Natural killer cell treated with Interleukin-12 subunit alpha and Interleukin-12 subunit beta and Interleukin-15 and Interleukin-18, amount 100 ng/mL, for 72 hours (primary cell): ENCODE data around the gene ESPL1. TPM values are rescaled to one million over a fixed set of nuclear protein-coding genes. Genes with fewer than 3 reads are reported as not detected.

Source experiments
- ATAC-seq, 2 donors: fragments of 150-1000 bp; cut with Tn5 transposase in 1 of 2; sonication (Bioruptor Pico), chemical (Tn5 transposase) in 1 of 2; 2 replicates each; pipeline ENCODE4 v1.10.0; 2021
- DNase-seq: peaks from one replicate; pipeline ENCODE4 v3.0.0; 2022; ENCODE audit warnings: low spot score
- H3K27ac Mint-ChIP-seq, 2 donors: 1 replicate in 1 of 2; 2 replicates in 1 of 2; pipeline ENCODE4 v1.8.0; 2022; ENCODE audit warnings: mixed read lengths in 2 of 2, mild to moderate bottlenecking in 1 of 2, moderate library complexity in 1 of 2
- H3K27me3 Mint-ChIP-seq, 2 donors: 1 replicate in 1 of 2; 2 replicates in 1 of 2; pipeline ENCODE4 v1.8.0; 2022; ENCODE audit warnings: mixed read lengths in 2 of 2
- H3K36me3 Mint-ChIP-seq: one replicate; pipeline ENCODE4 v1.8.0; 2022; ENCODE audit warnings: mixed read lengths
- H3K4me1 Mint-ChIP-seq, 2 donors: 1 replicate in 1 of 2; 2 replicates in 1 of 2; pipeline ENCODE4 v1.8.0; 2022; ENCODE audit warnings: low read depth in 2 of 2, mixed read lengths in 2 of 2, mild to moderate bottlenecking in 1 of 2
- H3K4me3 Mint-ChIP-seq: one replicate; pipeline ENCODE4 v1.8.0; 2022; ENCODE audit warnings: mixed read lengths
- H3K9me3 Mint-ChIP-seq: 2 replicates; pipeline ENCODE4 v1.8.0; 2022; ENCODE audit warnings: mixed read lengths
- total RNA-seq, 2 donors: library from RNA; stranded (reverse); gene quantifications; one replicate each; pipeline ENCODE4 v1.2.3, GENCODE V29; 2022

ESPL1 gene
- total RNA-seq, 2 donors from 2014 or later = 35.2 to 127 TPM

DNA sequence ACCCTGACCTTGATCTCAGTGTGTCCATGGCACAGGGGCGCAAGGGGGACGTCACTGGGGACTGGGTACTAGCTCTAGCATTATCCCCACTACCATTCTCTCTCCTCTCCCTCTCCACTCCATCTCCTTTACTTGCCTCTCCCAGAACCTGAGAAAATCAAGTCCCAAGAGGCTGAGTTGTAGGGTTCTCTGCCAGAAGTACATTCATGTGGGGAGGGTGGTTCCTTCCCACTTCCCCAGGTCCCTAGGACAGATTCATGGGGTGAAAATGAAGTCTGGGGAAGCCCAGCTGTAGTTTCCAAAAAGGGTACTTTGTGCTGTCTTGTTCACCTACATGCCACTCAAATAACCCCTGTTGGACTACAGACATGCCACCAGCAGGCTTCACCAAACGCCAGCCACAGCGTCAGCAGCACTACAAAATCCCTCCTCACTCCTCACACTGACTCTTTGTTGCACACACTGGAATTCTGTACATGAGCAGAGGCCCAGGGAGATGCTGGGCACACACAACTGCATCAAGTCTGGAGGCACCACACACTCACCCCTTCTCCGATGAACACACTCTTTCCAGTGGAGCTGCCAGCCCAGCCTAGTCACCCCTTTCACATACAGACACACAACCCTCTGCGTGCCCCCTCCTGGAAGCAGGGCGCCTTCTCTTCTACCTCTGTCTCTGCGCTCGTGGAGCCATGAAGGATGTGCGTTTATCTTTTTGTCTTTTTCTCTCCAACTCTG, 43.0 kb upstream of the ESPL1 start:
- no peak for ATAC-seq
- H3K9me3 Mint-ChIP-seq = no peaks in the 10 kb centered on the region
- DNase-seq = no peak
- H3K27me3 Mint-ChIP-seq = no peaks in the 10 kb centered on the region
- H3K36me3 Mint-ChIP-seq = no peaks in the 10 kb centered on the region
- peaks cover 44 to 50% of the 10 kb centered on the region in 2 donors for H3K4me1 Mint-ChIP-seq
- no peak overlapping the region for H3K4me3 Mint-ChIP-seq
- peak overlapping the region in 1 of 2 donors; percentile 22 for H3K27ac Mint-ChIP-seq

DNA sequence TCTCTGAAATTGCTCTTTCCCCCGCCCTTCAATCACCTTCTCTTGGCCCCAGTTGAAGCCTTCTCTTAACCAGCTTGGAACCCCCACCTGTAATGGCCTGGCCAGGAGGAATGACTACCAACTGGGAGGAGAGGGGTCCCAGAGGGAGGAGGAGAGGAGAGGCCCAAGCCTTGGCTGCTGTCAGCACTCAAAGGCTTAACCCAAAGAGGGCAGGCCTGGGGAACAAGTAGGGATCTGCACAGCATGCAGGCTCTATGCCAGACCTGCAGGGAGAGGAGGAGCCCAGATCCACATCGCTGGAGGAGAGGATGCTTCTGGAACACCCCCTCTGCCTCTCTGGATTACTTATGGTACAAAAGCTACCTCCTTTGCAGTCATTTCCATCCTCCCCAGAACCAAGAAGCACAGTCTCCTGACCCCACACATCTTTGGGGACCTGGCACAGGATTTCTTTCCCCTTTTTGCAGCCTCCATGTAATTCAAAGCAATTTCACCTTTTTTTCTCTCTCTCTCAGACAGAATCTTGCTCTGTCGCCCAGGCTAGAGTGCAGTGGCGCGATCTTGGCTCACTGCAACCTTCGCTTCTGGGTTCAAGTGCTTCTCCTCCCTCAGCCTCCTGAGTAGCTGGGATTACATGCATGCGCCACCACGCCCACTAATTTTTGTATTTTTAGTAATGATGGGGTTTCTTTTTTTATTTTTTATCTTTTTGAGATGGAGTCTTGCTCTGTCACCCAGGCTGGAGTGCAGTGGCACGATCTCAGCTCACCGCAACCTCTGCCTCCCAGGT, 42.3 kb upstream of the ESPL1 start:
- no peak for DNase-seq
- Mint-ChIP-seq H3K27ac (peak overlapping the region in 1 of 2 donors; percentile 22), H3K36me3 (no peaks in the 10 kb centered on the region), H3K27me3 (no peaks in the 10 kb centered on the region), H3K9me3 (no peaks in the 10 kb centered on the region), H3K4me1 (peaks cover 42 to 50% of the 10 kb centered on the region in 2 donors), H3K4me3 (no peak overlapping the region)
- ATAC-seq = no peak

DNA sequence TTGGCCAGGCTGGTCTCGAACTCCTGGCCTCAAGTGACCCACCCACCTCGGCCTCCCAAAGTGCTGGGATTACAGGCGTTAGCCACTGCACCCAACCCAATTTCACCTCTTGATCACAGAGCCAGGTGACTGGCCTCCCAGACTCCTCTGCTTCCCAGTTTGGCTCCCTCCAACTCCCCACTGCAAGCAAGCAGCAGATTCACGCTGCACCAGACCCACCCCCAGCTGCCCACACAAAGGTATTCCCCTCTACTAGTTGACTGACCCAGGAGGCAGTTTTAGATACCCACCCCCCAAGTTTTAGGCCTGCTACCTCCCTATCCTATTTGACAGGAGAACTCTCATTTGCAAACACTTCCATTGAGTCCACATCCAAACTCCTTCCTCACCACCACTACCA, 41.3 kb upstream of the ESPL1 start:
- Mint-ChIP-seq H3K27me3 (no peaks in the 10 kb centered on the region), H3K4me3 (no peak overlapping the region), H3K4me1 (peaks cover 37 to 44% of the 10 kb centered on the region in 2 donors), H3K36me3 (no peaks in the 10 kb centered on the region), H3K9me3 (no peaks in the 10 kb centered on the region), H3K27ac (peak overlapping the region in 1 of 2 donors; percentile 45)
- no peak for DNase-seq
- ATAC-seq = no peak

DNA sequence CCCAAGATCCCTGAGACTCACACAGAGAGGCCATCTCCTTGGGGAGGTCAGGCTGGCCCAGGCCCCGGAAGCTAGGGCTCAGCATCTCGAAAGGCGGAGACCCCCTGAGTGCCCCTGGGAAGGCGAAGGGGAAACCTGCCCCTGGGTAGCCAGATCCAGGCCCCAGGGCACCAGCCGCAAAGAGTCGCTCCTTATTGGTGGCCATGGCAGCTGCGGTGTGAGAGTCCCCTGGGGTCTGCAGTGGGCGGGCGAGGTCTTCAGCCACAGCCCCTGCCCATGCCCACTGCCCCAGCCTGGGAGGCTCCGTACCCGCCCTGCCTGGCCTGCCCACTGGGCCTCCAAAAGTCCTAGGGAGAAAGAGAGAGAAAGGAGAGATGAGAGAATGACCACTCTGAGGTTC, 40.8 kb upstream of the ESPL1 start:
- Mint-ChIP-seq H3K9me3 (no peaks in the 10 kb centered on the region), H3K27me3 (no peaks in the 10 kb centered on the region), H3K4me1 (peaks cover 33 to 39% of the 10 kb centered on the region in 2 donors), H3K27ac (no peak overlapping the region), H3K36me3 (no peaks in the 10 kb centered on the region), H3K4me3 (no peak overlapping the region)
- DNase-seq = no peak
- no peak for ATAC-seq

DNA sequence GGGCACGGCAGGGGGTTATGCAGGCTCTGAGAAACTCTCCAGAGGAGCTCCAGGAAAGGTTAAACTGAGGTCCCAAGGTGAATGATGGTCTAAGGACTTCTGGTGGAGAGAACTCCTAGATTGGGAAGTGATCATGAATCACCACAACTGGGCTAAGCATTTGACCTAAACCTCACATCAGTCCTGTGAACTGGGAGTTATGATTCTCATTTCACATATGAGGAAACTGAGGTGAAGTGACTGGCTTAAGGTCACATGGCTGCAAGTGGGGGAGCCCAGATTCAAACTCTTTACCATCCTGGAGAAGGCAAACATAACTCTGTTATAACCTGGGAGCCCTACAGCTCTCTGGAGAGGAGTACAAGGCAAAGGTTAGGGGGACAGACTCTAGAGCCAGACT, 40.3 kb upstream of the ESPL1 start:
- peaks cover 34 to 41% of the 10 kb centered on the region in 2 donors for H3K4me1 Mint-ChIP-seq
- no peaks in the 10 kb centered on the region for H3K9me3 Mint-ChIP-seq
- no peak overlapping the region for H3K27ac Mint-ChIP-seq
- H3K36me3 Mint-ChIP-seq = no peaks in the 10 kb centered on the region
- DNase-seq (peak; percentile 35), ATAC-seq (no peak)
- H3K27me3 Mint-ChIP-seq = no peaks in the 10 kb centered on the region
- no peak overlapping the region for H3K4me3 Mint-ChIP-seq

DNA sequence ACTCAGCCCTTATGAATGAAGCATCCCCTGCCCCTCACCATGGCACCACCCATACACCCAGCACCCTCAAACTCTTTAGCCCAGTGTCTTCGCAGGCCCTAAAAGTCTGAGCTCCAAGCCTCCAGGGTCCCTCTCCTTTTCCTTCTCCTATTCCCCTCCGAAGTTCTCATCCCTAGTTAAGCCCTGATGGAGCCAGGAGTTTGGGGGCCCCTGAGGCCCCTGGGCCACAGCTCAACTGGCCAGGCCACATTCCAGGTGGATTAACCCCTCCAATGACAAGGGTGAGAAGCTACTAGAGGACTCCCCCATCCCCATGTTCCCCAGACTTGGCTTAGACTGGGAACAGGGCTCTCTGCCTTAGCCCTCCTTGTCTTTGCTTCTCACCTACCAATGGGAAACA, 38.6 kb upstream of the ESPL1 start:
- Mint-ChIP-seq H3K9me3 (no peaks in the 10 kb centered on the region), H3K36me3 (no peaks in the 10 kb centered on the region), H3K4me1 (peaks cover 30 to 33% of the 10 kb centered on the region in 2 donors), H3K27me3 (no peaks in the 10 kb centered on the region), H3K27ac (peak overlapping the region; percentile 24 to 55), H3K4me3 (no peak overlapping the region)
- no peak for ATAC-seq
- DNase-seq = peak; percentile 28

DNA sequence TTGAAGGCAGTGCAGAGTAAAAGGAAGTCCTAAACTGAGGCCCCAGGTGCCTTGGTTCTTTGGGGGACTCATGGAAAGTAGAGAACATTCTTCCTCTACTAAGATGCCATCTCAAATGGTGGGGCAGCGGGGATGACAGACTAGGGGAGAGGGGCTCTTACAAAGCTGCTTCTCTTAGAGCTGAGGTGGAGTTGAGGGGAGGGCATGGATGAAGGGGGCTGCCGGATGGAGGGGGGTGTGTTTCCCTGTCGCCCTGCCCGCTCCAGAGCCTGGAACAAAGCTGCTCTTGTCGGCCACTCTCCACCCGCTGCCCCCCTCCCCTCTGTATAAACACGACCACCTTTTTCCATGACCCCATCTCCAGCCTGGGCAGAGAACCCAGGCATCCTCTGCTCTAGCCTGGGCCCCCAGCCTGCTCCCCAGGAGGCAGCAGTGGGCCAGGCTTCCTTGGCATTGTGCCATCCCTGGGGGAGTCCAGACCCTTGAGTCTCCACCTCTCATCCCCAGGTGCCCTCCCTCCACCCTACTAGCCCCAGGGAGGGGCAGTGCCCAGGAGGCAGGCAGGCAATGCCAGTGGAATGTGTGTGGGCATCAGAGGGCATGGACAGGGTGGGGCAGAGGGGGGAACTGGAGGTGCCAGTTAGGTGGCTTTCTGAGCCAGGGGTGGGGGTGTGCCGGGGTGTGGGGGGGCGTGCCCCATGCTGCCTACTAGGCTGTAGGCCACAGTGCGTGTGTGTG, 37.8 kb upstream of the ESPL1 start:
- H3K4me1 Mint-ChIP-seq = peaks cover 24 to 26% of the 10 kb centered on the region in 2 donors
- H3K27ac Mint-ChIP-seq = peak overlapping the region in 1 of 2 donors; percentile 55
- DNase-seq = peak; percentile 12
- H3K9me3 Mint-ChIP-seq = no peaks in the 10 kb centered on the region
- ATAC-seq = no peak
- H3K36me3 Mint-ChIP-seq = no peaks in the 10 kb centered on the region
- no peaks in the 10 kb centered on the region for H3K27me3 Mint-ChIP-seq
- H3K4me3 Mint-ChIP-seq = peak overlapping the region; percentile 28

DNA sequence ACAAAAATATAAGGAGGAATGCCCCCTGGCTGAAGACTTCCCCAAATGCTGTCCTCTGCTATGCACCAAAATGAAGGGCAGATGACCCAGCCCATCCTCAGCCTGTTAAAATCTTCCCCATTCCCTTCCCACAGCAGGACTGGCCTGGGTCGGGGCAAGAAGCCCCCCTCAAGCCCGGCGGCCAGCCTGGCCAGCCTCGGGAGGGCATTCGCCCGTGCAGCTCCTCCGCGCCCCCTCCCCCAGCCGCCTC, 36.5 kb upstream of the ESPL1 start:
- Mint-ChIP-seq H3K4me3 (peak overlapping the region; percentile 17), H3K9me3 (no peaks in the 10 kb centered on the region), H3K36me3 (no peaks in the 10 kb centered on the region), H3K27ac (no peak overlapping the region), H3K27me3 (no peaks in the 10 kb centered on the region), H3K4me1 (peaks cover 34 to 35% of the 10 kb centered on the region in 2 donors)
- DNase-seq (no peak), ATAC-seq (no peak)

DNA sequence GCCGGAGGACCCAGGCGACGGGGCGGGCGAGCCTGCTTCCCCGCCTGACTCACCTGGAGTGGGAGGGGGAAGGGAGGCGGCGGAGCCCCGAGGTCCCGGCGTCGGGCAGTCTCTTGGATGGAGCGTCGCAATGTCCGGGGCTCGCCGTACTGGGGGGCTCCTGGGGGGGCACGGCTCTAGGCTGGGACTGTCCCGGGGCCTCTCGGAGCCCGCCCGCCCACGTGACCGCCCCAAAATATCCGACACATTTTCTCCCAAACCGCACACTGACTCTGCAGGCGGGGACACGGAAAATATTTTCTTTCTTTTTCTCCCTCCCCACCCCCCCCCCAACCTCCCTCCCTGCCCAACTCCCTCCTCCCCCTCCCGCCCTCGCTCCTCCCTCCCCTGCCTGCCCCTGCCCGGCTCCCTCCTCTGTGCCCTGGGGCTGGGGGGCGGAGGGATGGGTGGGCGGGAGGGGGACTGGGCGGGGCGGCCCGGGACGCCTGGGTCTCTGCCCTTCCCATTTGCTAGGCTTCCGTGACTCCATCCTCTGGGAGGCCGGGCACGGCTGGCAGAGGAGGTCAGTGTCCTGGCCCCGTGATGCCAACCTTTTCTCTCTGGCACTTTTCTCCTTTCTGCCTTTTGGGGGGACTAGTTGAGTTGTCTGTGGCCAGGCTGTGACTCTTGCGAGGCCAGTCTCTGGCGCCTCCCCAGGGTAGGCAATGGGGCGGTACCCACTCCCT, 36.0 kb upstream of the ESPL1 start, which contains the start of gene RARG:
TSS of gene RARG (minus strand) at position 289 of the 725 bp plus-strand sequence. CDS start 4,664 bp downstream, outside the sequence.
- Mint-ChIP-seq H3K27me3 (no peaks in the 10 kb centered on the region), H3K36me3 (no peaks in the 10 kb centered on the region), H3K27ac (peak within 1 kb of the TSS; percentile 24 to 82), H3K9me3 (no peaks in the 10 kb centered on the region), H3K4me1 (peaks cover 38 to 39% of the 10 kb centered on the region in 2 donors), H3K4me3 (peak within 1 kb of the TSS; percentile 79)
- ATAC-seq (peak; percentile 77 to 81), DNase-seq (peak; percentile 60)

DNA sequence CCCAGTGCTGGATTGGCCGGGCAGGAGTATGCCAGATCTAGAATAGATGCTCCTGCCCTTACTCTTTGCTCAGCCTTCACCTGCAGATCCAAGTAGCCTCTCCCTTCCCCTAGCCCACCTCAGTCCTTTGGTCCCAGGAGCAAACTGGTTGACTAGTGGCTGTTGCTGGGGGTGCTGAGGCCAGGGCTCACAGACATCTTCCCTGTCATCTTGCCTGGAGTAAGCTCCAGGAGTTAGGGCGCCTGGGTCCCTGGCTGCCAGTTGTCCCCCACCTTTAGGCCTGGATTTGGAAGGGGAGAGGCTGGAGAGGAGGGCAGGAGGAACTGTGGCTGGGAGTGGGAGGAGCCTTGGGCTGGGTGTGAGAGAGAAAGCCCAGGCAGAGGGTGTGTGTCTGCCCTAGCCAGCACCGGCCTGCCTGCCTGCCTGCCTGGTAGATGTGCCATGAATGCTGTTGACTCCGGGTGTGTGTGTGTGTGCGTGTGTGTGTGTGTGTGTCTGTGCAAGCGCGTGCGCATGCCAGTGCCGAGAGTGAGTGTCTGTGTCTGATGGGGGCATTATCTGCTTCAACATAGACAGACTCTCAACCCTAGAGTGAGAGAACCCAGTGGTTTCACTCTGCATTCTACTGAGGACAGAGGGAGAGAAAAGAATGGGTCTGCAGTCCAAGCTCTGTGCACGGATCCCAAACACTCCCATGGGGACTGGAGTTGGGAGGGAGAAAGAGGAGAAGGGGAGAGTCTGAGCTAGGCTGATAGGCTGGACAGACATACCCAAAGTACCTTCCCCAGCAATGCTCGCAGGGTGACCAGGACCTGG, 35.2 kb upstream of the ESPL1 start:
- Mint-ChIP-seq H3K27me3 (no peaks in the 10 kb centered on the region), H3K4me1 (peaks cover 38 to 42% of the 10 kb centered on the region in 2 donors), H3K27ac (peak overlapping the region; percentile 24 to 82), H3K9me3 (no peaks in the 10 kb centered on the region), H3K36me3 (no peaks in the 10 kb centered on the region), H3K4me3 (peak overlapping the region; percentile 79)
- ATAC-seq = peak; percentile 63
- no peak for DNase-seq

DNA sequence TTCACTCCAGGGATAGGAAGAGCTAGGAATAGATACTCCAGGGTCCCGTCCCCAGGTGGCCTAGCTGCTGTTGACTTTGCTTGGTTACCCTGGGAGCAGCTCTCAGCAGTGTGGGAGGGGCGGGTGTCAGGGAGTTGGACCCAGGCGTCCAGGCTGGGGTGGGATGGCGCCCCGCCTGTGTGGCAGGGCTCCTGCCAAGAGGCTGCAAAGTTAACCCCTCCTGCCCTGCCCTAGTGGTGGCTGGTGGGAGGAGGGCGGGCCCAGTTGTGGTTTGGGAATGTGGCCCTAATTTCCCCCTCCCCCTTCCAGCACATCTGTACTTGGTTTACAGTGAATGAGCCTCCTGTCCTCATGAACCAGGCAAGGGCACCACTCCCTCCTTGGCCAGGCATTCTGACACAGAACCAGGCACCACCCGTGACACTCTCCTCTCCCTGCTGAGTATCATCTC, 34.4 kb upstream of the ESPL1 start:
- no peak for DNase-seq
- H3K36me3 Mint-ChIP-seq = no peaks in the 10 kb centered on the region
- no peak overlapping the region for H3K4me3 Mint-ChIP-seq
- no peaks in the 10 kb centered on the region for H3K27me3 Mint-ChIP-seq
- no peak for ATAC-seq
- H3K9me3 Mint-ChIP-seq = no peaks in the 10 kb centered on the region
- peak overlapping the region; percentile 24 to 82 for H3K27ac Mint-ChIP-seq
- H3K4me1 Mint-ChIP-seq = peaks cover 38 to 42% of the 10 kb centered on the region in 2 donors

DNA sequence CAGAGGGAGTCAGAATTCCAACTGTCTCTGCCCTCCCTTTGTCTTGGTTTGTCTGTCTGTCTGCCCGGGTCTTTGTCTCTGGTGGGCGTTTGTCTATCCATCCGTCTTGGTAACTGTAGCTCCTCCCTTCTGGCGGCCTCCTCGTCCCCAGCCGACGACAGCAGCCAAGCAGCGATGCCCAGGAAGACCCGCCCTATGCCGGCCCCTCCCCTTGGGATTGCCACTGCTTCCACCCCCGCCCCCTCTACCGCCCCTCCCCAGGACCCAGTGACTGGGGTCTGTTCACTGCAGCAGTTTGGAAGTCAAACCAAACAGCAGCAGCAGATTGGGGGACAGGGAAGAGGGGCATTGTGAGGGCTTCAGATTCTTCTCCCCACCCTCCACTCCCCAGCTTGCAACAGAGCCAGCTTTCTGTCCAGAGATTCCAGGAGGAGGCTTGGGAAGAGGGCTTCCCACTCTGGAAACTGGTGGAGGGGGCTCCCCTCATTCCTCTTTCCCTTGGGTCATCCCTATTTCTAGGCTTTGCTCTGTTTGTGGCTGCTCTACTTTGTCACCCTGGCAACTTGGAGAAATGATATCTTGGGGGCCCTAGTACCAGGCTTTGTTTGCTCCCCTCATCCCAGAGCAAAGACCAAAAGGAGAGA, 33.7 kb upstream of the ESPL1 start:
- ATAC-seq = no peak
- Mint-ChIP-seq H3K27me3 (no peaks in the 10 kb centered on the region), H3K4me3 (no peak overlapping the region), H3K27ac (no peak overlapping the region), H3K4me1 (peaks cover 35 to 42% of the 10 kb centered on the region in 2 donors), H3K36me3 (no peaks in the 10 kb centered on the region), H3K9me3 (no peaks in the 10 kb centered on the region)
- DNase-seq = no peak
